Gastrocnemius medialis (tissue), 4 donors: ENCODE measurements around the gene IFI30.

Experiments used
- CTCF ChIP-seq, 5 experiments: fragments of 450-650 bp in 3 of 5; fragments of 200-600 bp in 2 of 5; sonication (generic) in 2 of 5; IDR thresholded peaks in 4 of 5; conservative IDR thresholded peaks in 1 of 5; 1 replicate in 4 of 5; 2 replicates in 1 of 5; pipeline ENCODE4 v1.5.1; 2016 to 2019; ENCODE audit warnings: antibody characterized with exemption in 5 of 5, mild to moderate bottlenecking in 3 of 5, moderate library complexity in 3 of 5
- POLR2A ChIP-seq, 2 donors: fragments of 450-650 bp; IDR thresholded peaks; one replicate each; pipeline ENCODE4 v1.6.1; 2017; ENCODE audit warnings: antibody characterized with exemption in 2 of 2, mild to moderate bottlenecking in 2 of 2, moderate library complexity in 2 of 2

GRCh38 chr19:18194181-18194530 lies 20.5 kb downstream of the IFI30 start:
- no peak for TF ChIP-seq CTCF (IDR thresholded peaks at IDR 0.05 in 4 of 5, conservative IDR thresholded peaks at IDR 0.05 in 1 of 5)
- no peak for TF ChIP-seq POLR2A (IDR thresholded peaks at IDR 0.05)
